IMR-90 (cell line): ENCODE data around the gene DCDC2.
"Not testable (repeated sequence)": the region's sequence is repeated elsewhere in the genome, so short reads cannot be mapped to it uniquely, and the experiment has no call there.

Experiments used
- BHLHE40 ChIP-seq: fragments of 150-350 bp; IDR thresholded peaks from 2 replicates; pipeline ENCODE4 v1.6.1; 2016; ENCODE audit warnings: mild to moderate bottlenecking, low read depth, low read length
- MAFK ChIP-seq: IDR thresholded peaks from 2 replicates; pipeline ENCODE4 v1.6.1; 2012; ENCODE audit warnings: low read depth, low read length, improper control_type of control experiment
- POLR2A ChIP-seq: IDR thresholded peaks from 2 replicates; pipeline ENCODE4 v1.6.1; 2012; ENCODE audit warnings: mild to moderate bottlenecking, low read depth, low read length
- RFX5 ChIP-seq: IDR thresholded peaks from 2 replicates; pipeline ENCODE4 v1.8.0; 2012; ENCODE audit warnings: low read depth, mild to moderate bottlenecking, low read length, moderate library complexity
- TF ChIP-seq, protein P1 (sequence below): conservative IDR thresholded peaks from 2 replicates; pipeline ENCODE4 v1.5.1; 2012; ENCODE audit warnings: mild to moderate bottlenecking, low read depth, low read length, improper control_type of control experiment

DNA sequence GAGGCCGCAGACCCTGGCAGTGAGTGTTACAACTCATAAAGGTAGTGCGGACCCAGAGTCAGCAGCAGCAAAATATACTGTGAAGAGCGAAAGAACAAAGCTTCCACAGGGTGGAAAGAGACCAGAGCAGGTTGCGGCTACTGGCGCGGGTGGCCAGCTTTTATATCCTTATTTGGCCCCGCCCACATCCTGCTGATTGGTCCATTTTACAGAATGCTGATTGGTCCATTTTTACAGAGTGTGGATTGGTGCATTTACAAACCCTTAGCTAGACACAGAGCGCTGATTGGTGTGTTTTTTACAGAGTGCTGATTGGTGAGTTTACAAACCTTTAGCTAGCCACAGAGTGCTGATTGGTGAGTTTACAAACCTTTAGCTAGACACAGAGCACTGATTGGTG, 215.1 kb downstream of the DCDC2 start:
- TF ChIP-seq POLR2A, MAFK, BHLHE40, RFX5: not testable (repeated sequence)
- TF ChIP-seq, protein P1, sequence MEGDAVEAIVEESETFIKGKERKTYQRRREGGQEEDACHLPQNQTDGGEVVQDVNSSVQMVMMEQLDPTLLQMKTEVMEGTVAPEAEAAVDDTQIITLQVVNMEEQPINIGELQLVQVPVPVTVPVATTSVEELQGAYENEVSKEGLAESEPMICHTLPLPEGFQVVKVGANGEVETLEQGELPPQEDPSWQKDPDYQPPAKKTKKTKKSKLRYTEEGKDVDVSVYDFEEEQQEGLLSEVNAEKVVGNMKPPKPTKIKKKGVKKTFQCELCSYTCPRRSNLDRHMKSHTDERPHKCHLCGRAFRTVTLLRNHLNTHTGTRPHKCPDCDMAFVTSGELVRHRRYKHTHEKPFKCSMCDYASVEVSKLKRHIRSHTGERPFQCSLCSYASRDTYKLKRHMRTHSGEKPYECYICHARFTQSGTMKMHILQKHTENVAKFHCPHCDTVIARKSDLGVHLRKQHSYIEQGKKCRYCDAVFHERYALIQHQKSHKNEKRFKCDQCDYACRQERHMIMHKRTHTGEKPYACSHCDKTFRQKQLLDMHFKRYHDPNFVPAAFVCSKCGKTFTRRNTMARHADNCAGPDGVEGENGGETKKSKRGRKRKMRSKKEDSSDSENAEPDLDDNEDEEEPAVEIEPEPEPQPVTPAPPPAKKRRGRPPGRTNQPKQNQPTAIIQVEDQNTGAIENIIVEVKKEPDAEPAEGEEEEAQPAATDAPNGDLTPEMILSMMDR, result not testable (repeated sequence)
